ENCODE data around the gene CASP10.

GRCh38 chr2:201248288-201248844 lies 65.4 kb downstream of the CASP10 start:
- no peak for TF ChIP-seq POLR2A (IDR thresholded peaks at IDR 0.05)
- TF ChIP-seq, protein P1, sequence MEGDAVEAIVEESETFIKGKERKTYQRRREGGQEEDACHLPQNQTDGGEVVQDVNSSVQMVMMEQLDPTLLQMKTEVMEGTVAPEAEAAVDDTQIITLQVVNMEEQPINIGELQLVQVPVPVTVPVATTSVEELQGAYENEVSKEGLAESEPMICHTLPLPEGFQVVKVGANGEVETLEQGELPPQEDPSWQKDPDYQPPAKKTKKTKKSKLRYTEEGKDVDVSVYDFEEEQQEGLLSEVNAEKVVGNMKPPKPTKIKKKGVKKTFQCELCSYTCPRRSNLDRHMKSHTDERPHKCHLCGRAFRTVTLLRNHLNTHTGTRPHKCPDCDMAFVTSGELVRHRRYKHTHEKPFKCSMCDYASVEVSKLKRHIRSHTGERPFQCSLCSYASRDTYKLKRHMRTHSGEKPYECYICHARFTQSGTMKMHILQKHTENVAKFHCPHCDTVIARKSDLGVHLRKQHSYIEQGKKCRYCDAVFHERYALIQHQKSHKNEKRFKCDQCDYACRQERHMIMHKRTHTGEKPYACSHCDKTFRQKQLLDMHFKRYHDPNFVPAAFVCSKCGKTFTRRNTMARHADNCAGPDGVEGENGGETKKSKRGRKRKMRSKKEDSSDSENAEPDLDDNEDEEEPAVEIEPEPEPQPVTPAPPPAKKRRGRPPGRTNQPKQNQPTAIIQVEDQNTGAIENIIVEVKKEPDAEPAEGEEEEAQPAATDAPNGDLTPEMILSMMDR (IDR thresholded peaks at IDR 0.05) = no peak

All from breast epithelium (tissue), 3 donors.